ENCODE results near the gene PTGFR.

GRCh38 chr1:78549331-78549730 lies 58.6 kb downstream of the PTGFR start:
- TF ChIP-seq CREB1 (IDR thresholded peaks at IDR 0.05; ENCODE audit: low read depth), result no peak
- no peak for TF ChIP-seq SP1 (IDR thresholded peaks at IDR 0.05; ENCODE audit: low read depth, low read length)
- no peak for TF ChIP-seq ZNF274 (IDR thresholded peaks at IDR 0.05; ENCODE audit: insufficient read depth, insufficient read length)
- TF ChIP-seq NR2C2 (IDR thresholded peaks at IDR 0.05; ENCODE audit: borderline replicate concordance, control insufficient read depth, insufficient read length, low read depth), result no peak
- TF ChIP-seq ETV6 (conservative IDR thresholded peaks at IDR 0.05 in 1 of 2, IDR thresholded peaks at IDR 0.05 in 1 of 2; ENCODE audit: borderline replicate concordance in 1 of 2, low read depth in 1 of 2), result no peak
- no peak for TF ChIP-seq CTCF (IDR thresholded peaks at IDR 0.05 in 2 of 3, conservative IDR thresholded peaks at IDR 0.05 in 1 of 3; ENCODE audit: control insufficient read depth in 2 of 3, extremely low read depth in 1 of 3, insufficient read depth in 1 of 3, low read depth in 3 of 3, low read length in 3 of 3)
